GM12891 (cell line): ENCODE measurements around the gene WNT7B.

Experiments
- POLR2A ChIP-seq: IDR thresholded peaks from 2 replicates; pipeline ENCODE4 v1.6.1; 2011; ENCODE audit warnings: low read depth, low read length, control low read depth
- POLR2AphosphoS5 ChIP-seq: IDR thresholded peaks from 2 replicates; pipeline ENCODE4 v1.6.1; 2011; ENCODE audit warnings: low read depth, low read length, control low read depth
- POU2F2 ChIP-seq: IDR thresholded peaks from 2 replicates; pipeline ENCODE4 v1.6.1; 2011; ENCODE audit warnings: low read depth, mild to moderate bottlenecking, control low read depth, low read length, moderate library complexity
- SPI1 ChIP-seq: IDR thresholded peaks from 2 replicates; pipeline ENCODE4 v1.6.1; 2011; ENCODE audit warnings: low read depth, low read length, control low read depth
- TAF1 ChIP-seq: IDR thresholded peaks from 2 replicates; pipeline ENCODE4 v1.6.1; 2011; ENCODE audit warnings: low read depth, low read length, control low read depth

DNA sequence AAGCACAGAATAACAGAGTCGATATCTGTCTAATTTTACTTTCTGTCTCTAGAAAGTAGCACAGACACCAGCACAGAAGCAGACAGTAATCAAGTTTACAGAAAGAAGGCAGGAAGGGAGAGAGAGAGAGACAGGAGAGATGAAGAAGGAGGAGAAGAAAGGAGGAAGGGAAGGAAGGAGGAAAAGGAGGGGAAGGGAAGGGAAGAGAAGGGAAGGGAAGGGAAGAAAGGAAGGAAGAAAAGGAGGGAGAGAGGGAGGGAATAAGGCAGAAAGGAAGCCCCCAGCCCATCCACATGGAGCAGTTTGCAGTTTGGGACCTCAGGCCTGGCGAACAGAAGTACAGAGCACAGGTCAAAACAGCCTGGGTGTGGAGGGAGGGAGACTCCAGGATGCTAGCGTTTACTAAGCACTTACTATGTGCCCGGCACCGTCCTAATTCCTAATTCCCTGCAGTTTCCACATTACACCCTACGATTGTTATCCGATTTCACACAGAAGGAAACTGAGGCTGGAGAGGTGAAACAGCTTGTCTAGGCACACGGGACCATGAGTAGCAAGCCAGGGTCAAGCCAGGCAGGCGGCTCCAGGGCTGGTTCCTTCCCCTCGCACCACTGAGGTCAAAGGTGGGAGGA lies 46.0 kb upstream of the WNT7B start:
- TF ChIP-seq POLR2AphosphoS5 (no peak), POLR2A (no peak), SPI1 (no peak), POU2F2 (no peak), TAF1 (no peak)
